ENCODE data around the gene TRIM42. TPM values are rescaled to one million over a fixed set of nuclear protein-coding genes. Genes with fewer than 3 reads are reported as not detected.

The TRIM42 gene
- total RNA-seq, 2 donors from 2014 or later, result 1.1 TPM; not detected in 1

GRCh38 chr3:140706360-140706759 lies 28.5 kb downstream of the TRIM42 start:
- no peak for DNase-seq (ENCODE audit: low spot score)
- no peak for TF ChIP-seq POLR2A (IDR thresholded peaks at IDR 0.05)
- no peak for TF ChIP-seq POLR2AphosphoS5 (IDR thresholded peaks at IDR 0.05)
- TF ChIP-seq CTCF (IDR thresholded peaks at IDR 0.05), result no peak
- Histone ChIP-seq H3K9me3 (no peaks in the 10 kb centered on the region), H3K27me3 (replicated peaks; ENCODE audit: insufficient read depth) (no peaks in the 10 kb centered on the region), H3K4me3 (no peak overlapping the region), H3K27ac (no peak overlapping the region), H3K36me3 (no peaks in the 10 kb centered on the region), H3K4me1 (replicated peaks) (no peaks in the 10 kb centered on the region)
- intact Hi-C loops (cut with DNase I), result no loop called here

- intact Hi-C loops (cut with DNase I), result no loop called here
- no peaks in the 10 kb centered on the region for H3K36me3 ChIP-seq
- H3K9me3 ChIP-seq, result no peaks in the 10 kb centered on the region
- no peaks in the 10 kb centered on the region for H3K27me3 ChIP-seq (replicated peaks; ENCODE audit: insufficient read depth)
- 35% methylated on average over 2 of the region's 2 CpGs for WGBS
- H3K27ac ChIP-seq, result no peak overlapping the region
- DNase-seq (ENCODE audit: low spot score), result no peak
- TF ChIP-seq POLR2A (IDR thresholded peaks at IDR 0.05) (no peak), CTCF (IDR thresholded peaks at IDR 0.05) (no peak), POLR2AphosphoS5 (IDR thresholded peaks at IDR 0.05) (no peak)
- no peaks in the 10 kb centered on the region for H3K4me1 ChIP-seq (replicated peaks)
- H3K4me3 ChIP-seq, result no peak overlapping the region
These were observed 31.0 kb downstream of the TRIM42 start for GRCh38 chr3:140708815-140709214.

GRCh38 chr3:140709751-140710150 lies 31.9 kb downstream of the TRIM42 start:
- no peaks in the 10 kb centered on the region for H3K27me3 ChIP-seq (replicated peaks; ENCODE audit: insufficient read depth)
- intact Hi-C loops (cut with DNase I), result no loop called here
- no peak overlapping the region for H3K4me3 ChIP-seq
- TF ChIP-seq CTCF (IDR thresholded peaks at IDR 0.05) (no peak), POLR2AphosphoS5 (IDR thresholded peaks at IDR 0.05) (no peak), POLR2A (IDR thresholded peaks at IDR 0.05) (no peak)
- no peak overlapping the region for H3K27ac ChIP-seq
- H3K4me1 ChIP-seq (replicated peaks), result no peaks in the 10 kb centered on the region
- H3K36me3 ChIP-seq, result no peaks in the 10 kb centered on the region
- no peak for DNase-seq (ENCODE audit: low spot score)
- no peaks in the 10 kb centered on the region for H3K9me3 ChIP-seq

- no peaks in the 10 kb centered on the region for H3K9me3 ChIP-seq
- no peak for DNase-seq (ENCODE audit: low spot score)
- no peak for TF ChIP-seq POLR2AphosphoS5 (IDR thresholded peaks at IDR 0.05)
- TF ChIP-seq POLR2A (IDR thresholded peaks at IDR 0.05), result no peak
- TF ChIP-seq CTCF (IDR thresholded peaks at IDR 0.05), result no peak
- no peaks in the 10 kb centered on the region for H3K27me3 ChIP-seq (replicated peaks; ENCODE audit: insufficient read depth)
- intact Hi-C loops (cut with DNase I), result no loop called here
- no peaks in the 10 kb centered on the region for H3K4me1 ChIP-seq (replicated peaks)
- 86% methylated on average over 2 of the region's 2 CpGs for WGBS
- H3K36me3 ChIP-seq, result no peaks in the 10 kb centered on the region
- H3K4me3 ChIP-seq, result no peak overlapping the region
- H3K27ac ChIP-seq, result no peak overlapping the region
These were observed 33.0 kb downstream of the TRIM42 start for GRCh38 chr3:140710711-140711389.

- Histone ChIP-seq H3K9me3 (no peaks in the 10 kb centered on the region), H3K27ac (no peak overlapping the region), H3K27me3 (replicated peaks; ENCODE audit: insufficient read depth) (no peaks in the 10 kb centered on the region), H3K36me3 (no peaks in the 10 kb centered on the region), H3K4me1 (replicated peaks) (no peaks in the 10 kb centered on the region), H3K4me3 (no peak overlapping the region)
- TF ChIP-seq POLR2A (IDR thresholded peaks at IDR 0.05) (no peak), CTCF (IDR thresholded peaks at IDR 0.05) (no peak)
- DNase-seq (ENCODE audit: low spot score), result no peak
- 72% methylated on average over 4 of the region's 4 CpGs for WGBS
- intact Hi-C loops (cut with DNase I), result no loop called here
These were observed 33.6 kb downstream of the TRIM42 start for GRCh38 chr3:140711390-140712035.

All from prostate gland (tissue), 2 donors.